ENCODE data around the gene CTIF.
A peak's percentile ranks its signal among the peaks of the same experiment; 100 is the strongest.

Gene CTIF

DNA sequence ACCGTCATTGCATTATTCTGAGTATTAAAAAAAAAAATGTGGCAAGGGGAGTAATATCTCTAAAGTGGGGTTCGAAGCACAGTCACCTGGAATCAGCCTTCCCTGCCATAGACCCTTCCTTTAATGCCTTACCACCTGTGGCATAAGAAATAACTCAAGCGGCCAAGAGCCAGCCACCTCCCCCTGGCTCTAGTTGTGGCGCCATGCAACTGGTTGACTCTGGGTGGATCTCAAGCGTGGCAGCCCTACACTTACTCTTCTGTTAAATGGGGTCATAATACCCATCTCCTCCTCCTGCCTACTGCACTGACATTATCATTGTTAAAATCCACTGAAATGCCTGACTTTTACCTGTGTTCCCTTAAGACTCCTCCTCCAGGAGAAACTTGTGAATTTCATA, 236.1 kb downstream of the CTIF start:
- DNase-seq (ENCODE audit: low read depth in 2 of 2) = no peak

DNA sequence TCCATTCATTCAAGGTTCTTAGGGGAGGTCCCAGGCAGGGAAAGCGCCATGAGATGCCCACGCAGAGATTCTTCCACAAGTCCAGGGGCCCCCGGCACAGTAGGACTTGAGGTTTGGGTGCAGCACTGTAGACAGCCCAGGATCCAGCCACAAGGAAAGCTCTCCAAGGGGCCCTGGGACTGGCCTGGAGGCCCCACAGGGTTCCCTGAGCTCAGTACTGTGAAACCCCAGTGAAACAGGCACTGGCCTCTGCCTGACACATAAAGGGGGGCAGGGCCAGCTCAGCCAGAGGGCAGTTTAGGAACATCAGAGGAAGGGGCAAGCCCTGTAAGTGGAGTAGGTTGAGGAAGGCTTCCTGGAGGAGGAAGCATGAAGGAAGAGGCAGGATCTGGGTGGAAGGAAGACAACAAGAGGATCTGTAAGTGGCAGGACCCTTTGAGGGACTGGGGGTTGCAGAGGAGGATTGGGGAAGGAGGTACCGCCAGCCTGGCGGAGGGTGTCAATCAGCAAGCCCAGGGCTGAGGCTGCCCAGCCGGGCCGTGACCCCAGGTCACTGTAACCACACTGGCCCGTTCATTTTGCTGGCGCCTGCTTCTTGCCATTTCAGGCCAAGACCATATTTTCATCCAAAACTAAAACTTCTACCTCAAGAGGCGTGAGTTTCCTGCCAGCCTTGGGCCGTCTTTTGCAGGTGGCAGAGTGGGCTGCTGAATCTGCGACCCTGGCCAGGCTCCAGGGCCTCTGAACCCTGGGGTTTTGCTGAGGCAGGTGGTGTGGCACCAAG, 236.7 kb downstream of the CTIF start:
- no peak for DNase-seq (ENCODE audit: low read depth in 2 of 2)

DNA sequence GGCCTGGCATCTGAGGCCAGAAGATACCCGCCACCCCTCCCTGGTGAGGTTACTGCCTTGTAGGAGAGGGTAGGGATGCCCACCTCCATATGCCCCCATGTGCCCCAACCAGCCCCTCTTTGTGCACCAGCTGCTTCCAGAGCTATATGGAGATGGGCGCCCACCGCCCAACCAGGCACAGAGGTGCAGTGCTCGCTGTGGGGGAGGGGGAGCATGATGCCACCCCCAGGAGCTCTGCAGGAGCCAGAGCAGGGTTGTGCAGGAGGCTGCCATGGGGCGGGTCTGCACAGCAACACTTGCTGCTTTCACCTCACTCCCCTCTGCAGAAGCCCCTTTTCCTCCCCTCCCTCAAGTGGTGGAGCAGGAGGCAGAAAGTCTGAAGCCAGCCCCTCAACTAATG, 237.3 kb downstream of the CTIF start:
- DNase-seq (ENCODE audit: low read depth in 2 of 2) = no peak

DNA sequence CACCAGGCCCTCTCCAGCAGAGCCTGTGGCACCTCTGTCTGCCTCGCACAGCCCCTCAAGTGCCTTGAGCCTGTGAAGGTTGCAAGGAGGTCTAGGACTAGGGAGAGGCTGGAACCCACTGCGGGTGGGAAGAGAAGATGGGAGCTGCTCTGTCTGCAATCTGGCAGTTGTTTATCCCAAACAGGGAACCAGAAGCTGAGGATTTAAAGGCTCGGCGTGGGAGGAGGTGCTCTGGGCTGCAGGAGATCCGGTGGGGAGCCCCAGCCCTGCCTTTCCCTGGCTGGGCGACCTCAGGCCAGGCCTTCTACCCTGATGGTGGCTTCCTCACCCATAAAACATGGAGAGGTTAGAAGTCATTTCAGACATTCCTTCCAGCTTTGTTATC, 237.8 kb downstream of the CTIF start:
- DNase-seq (ENCODE audit: low read depth in 2 of 2) = no peak

DNA sequence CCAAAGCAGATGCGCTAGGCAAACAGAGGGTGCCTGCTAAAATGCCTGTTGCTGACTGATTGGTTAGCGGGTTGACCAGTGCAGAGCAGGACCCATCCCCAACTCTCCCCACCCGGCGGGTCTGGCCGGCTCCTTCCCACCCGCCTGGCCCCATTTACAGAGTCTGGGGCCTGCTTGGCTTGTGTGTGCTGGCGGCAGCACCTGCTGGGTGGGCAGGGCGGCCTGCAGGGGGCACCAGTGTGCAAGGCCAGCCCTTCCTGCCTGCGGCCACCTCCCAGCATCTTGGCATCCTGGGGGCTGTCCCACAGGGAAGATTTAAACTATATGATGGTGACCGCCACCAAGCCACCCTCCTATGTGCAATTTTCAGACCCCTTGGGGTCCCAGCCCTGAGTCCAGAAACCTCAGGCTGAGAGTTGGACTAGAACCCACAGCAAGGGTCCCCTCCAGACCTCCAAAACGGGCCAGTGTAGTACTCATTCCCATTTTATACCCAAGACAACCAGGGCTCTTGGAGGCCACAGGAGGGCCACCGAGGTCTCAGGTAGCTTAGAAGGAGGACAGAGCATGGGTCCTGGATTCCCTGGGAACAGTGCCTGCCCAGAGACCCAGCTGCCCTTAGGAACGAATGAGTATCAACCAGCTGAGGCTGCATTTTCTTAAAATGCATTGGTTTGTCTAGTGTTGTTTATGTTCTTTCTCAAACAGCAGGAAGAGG, 238.4 kb downstream of the CTIF start:
- DNase-seq (ENCODE audit: low read depth in 2 of 2) = peak; percentile 59 to 60

DNA sequence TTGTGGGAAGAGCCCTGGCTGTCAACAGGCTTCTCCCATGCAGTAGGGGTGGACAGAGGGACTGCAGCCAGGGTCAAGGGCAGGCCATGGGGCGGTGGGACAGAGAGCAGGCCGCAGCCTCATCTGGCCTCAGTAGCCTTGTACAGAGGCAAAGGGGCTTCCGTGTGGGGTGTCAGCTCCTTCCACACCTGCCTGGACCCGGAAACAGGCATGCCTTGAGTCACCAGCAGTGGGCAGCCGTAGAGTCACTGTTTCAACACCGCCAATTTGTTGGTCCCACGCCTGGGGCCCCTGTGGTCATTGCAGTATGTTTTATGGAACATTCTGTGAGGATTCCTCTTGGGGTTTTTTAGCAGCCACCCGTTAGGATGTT, 238.9 kb downstream of the CTIF start:
- no peak for DNase-seq (ENCODE audit: low read depth in 2 of 2)

DNA sequence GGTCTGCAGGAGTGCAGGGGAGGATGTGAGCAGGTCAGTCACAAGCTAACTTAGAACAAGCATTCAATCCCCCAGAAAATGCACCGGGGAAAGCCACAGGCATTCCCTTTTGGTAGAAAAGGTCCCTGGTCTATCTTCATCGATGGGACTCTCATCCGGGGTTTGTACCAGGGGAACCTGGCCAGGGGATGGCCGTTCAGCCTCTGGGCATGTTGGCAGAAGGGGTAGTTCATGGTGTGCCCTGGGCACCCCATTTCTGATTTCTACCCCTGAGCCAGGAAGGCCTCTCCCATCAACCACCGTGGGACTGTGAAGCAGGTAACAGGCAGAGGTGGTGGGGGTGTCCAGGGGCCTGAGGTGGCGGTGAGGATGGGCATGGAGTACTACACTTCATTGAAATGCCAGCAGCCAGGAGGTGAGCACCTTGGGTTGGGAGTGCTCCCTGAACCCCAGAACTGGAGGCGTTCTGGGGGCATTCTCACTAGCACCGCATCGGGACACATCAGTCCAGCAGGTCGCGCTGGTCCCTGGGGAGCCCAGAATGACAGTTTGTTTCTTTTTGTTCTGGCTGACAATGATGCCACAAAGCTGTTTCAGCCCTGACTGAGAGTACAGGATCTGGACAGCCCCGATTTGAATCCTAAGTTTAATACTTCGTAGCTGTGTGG, 239.6 kb downstream of the CTIF start:
- no peak for DNase-seq (ENCODE audit: low read depth in 2 of 2)

DNA sequence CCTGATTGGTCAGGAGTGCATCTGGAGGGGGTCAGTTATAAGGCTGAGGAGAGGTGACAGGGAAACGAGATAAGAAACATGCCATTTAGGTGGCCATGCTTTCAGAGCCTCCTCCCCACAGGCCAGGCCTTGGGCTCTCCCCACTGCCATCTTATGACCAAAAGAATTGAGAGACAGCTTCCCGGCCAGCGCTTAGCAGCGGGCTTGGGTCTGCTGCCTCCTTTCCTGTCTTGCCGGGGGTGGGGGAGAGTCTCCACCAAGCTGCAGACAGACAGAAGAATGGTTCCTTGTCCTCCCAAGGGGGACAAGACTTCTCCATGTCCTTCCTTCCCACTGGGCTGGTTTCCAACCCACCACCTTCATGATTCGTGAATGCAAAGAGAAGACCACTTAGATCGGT, 240.6 kb downstream of the CTIF start:
- DNase-seq (ENCODE audit: low read depth in 2 of 2) = no peak

DNA sequence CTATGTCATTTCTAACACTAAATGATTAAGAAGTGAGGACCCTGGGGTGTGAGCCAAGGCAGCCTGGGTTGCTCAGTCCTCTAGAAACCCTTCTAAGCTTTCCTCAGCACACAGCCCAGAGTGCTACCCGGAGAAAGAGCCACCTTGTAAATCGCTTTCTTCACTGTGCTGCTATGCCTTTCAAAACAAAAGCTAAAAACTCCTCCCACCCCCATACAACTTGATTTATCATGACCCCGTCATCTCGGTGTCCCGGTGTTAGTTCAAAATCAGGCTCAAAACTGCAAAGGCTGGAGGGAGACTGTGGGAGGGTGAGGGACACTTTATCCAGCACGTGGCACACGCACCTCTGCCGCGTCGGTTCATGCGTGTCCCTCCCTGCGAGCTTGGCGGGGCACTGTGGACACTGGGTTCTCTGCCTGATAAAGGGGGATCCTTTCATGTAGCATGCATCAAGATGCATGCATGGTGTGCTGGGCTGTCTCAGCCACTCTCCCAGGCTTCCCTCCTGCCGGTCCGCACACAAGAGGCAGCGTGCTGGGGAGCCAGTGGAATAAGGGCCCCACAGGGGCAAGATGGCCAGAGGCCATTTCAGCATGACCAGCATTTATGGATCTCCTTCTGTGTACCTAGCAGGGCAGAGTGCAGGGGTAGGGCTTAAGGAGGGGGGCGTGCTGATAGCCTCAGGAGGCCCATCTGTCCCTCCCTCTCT, 241.5 kb downstream of the CTIF start:
- DNase-seq (ENCODE audit: low read depth in 2 of 2) = no peak

DNA sequence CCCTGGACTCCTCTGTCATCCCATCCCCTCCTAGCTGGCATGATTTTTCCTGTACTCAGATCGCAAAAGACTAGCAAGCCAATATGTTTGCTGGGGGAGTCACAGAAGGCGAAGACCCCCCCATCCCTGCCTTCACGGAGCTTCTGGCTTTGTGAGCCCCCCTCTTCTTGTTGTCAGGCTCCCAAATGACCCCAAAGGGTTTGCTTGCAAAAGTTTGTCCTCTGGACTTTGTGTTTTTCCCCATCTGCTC, 242.0 kb downstream of the CTIF start:
- no peak for DNase-seq (ENCODE audit: low read depth in 2 of 2)

DNA sequence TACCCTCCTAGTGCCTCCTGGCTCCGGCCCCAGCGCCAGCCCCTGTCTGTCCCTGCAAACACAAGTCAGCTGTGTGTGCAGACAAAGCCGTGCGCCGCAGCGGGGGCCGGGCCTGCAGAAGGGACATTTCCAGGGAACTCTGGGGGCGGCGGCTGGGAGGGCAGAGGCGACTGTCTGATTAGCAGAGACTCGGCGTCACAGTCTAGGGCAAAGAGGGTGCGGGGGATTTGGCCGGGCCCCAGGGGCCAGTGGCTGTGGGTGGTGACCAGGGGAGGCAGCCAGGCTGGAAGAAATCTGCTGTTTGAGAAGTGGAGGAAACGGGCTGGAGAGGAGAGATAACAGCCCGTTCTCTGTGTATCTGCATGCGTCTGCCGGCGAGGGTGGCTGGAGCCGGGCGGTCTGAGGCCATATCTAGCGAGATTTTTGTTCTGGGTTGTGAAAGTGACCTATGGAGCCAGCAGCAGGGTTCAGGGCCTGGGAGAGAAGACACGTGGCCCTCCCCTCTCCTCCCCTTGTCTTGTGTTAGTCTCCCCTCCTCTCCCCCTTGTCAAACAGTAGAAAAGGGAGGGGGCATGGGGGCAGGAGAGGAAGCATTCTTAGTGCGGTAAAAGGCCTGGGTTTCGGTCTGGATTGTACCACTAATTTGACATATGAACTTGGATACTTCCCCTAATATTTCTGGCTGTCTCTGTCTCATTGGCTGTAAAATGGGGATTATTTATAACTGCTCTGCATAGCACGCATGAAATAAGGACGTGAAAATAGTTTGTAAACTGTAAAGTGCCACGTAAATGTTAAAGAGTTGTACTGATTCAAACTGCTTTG, 242.5 kb downstream of the CTIF start:
- no peak for DNase-seq (ENCODE audit: low read depth in 2 of 2)

DNA sequence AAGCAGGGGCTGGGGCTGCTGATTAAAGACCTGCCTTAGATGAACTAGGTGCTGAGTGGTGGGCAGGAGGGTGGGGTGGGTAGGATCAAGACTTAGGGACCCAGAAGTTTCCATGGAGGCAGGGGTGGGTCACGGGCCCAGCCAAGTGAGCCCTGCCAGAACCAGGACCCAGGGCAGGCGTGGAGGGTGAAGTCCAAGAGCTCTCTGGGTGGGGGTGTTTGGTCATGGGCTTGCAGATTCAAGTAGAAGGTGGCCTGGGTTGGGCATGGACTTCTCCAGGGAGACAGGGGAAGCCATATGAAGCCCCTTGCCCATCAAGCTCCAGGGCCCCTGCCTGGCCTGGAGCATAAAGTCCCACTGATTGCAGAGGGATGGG, 243.1 kb downstream of the CTIF start:
- DNase-seq (ENCODE audit: low read depth in 2 of 2) = no peak

DNA sequence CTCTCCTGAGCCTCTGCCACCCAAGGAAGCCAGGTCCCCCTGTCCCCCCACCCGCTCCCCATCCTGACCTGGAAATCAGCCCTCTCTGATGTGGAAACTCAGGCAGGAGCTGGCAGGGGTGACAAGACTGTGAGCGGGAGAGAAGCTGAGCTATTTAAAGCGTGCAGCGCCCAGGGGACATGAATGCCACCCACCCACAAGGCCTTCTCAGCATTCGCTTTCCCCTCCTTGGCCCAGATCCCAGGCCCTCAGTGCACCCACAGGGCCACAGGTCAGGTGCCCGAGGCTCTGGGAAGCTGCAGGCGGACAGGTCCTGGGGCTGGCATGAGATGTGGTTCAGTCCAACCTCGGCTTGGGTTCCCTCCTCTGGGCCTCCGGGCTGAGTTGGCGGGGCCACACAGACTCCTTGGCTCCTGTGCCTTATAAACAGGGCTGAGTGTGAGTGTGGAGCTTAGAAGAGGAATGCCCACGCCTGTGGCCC, 243.6 kb downstream of the CTIF start:
- no peak for DNase-seq (ENCODE audit: low read depth in 2 of 2)

DNA sequence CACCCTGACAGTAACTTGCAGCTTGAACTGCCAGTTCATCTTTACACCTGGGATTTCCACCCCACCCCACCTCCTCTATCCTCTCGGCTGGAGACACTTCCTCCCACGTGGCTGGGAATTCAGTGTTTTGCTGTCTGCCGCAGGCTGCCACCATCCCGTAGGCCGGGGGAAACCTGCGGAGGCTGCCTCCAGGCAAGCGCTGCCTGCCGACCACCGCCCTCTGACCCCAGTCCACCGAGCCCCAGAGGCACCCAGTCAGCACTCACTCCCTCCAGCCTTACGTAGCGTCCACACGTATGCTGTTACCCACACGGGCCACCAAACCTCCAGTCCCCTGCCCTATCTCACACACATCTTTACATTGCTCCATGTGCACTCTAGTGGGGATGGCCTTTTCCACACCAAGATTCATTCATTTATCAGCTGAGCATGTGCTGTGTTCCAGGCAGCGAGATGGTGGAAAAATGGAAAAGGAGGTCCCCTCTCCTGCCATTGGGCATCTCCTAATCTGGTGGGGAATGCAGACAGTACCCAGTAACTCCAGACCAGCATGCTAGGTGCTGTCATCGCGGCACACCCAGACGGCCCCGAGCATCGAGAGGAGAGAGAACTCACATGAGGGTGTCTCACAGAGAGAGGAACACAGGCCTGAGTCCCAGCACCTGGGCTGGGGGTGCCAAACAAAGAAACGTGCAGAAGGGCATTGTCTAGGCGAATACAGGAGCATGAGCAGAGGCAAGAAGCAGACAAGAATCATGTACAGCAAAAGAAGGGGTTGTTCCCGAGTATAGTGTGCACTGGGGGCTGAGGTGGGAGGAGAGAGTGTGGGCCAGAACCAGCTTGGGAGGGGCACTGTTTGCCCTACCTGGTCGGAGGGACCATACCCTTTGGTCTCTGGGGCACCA, 245.0 kb downstream of the CTIF start:
- no peak for DNase-seq (ENCODE audit: low read depth in 2 of 2)

DNA sequence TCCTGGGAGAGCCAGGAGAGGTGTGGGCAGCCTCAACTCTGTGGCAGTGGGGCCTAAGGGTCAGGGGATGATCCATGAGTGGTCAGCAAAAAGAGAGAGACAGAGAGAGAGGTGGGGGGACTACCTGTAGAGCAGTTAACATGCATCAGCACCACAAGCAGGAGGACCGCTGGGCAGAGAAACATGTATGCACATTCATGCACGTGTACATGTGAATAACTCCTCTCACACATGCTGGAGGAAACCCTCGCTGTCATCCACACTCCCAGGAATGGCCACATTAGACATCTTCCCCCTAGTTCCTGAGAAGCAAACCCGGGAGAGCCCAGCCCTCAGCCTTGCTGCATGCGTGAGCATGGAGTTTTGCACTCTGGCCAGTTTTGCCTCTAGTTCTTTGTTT, 245.8 kb downstream of the CTIF start:
- DNase-seq (ENCODE audit: low read depth in 2 of 2) = no peak

DNA sequence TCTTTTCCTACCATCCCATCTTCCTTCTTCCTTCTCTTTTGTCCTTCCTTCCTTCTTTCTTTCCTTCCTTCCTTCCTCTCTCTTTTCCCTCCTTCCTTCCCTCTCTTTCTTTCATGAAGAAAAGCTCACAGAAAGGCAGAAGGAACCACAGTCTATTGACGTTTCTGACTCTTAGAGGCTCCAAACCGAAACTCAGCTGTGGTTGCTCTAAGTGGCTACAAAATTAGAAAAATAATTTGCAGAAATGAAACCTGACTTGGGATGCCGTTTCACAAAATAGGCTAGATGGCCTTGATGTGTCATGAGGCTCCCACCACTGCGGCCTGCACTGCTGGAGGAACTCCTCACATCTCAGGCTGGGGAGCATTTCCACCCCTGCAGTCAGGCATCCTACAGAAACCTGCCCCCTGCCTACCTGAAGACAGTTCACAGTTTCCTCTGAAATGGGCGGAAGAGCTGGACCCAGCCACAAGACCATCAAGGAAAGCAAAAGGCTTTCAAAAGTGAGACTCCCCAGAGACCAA, 246.3 kb downstream of the CTIF start:
- peak in 1 of 2 donors; percentile 18 for DNase-seq (ENCODE audit: low read depth in 2 of 2)

DNA sequence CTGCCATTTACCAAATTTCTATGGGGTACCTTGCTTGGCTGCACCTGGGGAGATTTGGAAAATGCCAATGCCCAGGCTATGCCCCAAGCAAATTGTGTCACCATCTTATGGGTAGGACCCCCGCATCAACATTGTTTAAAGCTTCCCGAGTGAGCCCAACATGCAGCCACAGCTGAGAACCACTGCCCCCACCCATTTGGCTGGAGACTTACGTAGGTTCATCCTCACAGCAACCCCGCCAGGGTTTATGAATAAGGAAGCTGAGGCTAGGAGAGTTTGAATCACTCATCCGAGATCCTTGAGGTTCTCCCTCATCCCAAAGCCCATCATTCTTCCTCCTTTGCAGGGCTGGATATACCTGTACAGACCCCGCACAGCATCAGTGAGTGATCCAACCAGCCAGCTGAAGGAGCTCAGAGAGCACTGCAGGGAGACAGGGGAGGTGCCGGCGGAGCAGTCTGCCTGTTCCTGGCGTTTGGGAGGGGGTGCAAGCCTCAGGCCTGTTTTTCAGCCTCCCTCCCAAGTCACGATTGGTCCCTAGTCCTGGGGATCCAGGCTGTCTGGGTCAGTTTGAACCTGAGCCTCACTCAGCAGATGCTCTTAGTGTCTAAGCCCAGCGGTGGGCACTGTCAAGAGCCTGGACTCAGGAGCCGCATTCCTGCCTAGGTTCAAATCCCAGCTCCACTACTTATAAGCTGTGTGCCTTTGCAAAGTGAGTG, 247.1 kb downstream of the CTIF start:
- DNase-seq (ENCODE audit: low read depth in 2 of 2) = no peak

DNA sequence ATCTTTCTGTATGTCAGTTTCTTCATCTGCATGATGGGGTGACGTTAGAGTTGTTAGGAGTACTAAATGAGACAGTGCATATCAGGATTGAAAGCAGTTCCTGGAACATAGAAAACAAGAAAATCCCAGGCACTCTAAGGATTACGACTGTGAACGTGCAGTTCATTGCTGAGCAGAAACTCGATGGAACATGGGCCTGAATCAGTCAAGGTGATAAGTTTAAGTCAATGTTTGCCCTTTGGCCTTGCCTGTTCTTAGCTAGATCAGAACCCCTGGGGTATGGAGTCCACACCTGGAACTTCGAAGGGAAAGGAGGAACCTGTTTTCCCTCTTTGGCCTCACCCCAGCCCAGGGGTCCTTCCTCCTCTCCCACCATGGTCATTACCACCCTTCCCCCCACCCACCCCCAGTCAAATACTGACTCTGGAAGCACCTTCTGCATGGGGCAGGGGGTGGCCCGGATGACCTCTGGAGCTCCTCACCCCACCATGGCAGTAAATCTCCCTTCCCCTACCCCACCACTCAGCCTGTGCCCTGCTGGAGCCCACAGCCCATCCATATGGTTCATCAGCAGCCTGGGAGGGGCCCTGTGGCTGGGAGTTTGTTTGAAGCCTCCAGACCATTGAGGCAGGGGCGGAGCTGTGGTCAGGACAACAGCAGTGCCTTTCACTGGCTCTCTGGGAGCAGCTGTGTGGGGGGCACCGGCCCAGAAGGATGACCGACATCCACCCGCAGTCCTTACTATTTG, 247.8 kb downstream of the CTIF start:
- DNase-seq (ENCODE audit: low read depth in 2 of 2) = no peak

Data from stimulated activated CD4-positive, alpha-beta T cell treated with anti-CD3 and anti-CD28 coated beads, Interleukin-4, amount 100 ng/mL, for 48 hours (primary cell).